RWPE2 (cell line): Measurements from ENCODE around the gene RNF38.

Experiments
- ATAC-seq: fragments of 200-7000 bp; cut with Tn5 transposase; 3 replicates; pipeline ENCODE4 v1.9.1; 2021; ENCODE audit warnings: low read depth
- DNase-seq: peaks from one replicate; pipeline ENCODE4 v3.0.0-alpha.2; 2020; ENCODE audit warnings: low spot score
- H3K27ac ChIP-seq: fragments of 450-650 bp; 2 replicates; pipeline ENCODE4 v1.5.1; 2017; ENCODE audit warnings: mild to moderate bottlenecking; ENCODE audit not compliant: poor library complexity, severe bottlenecking
- H3K27me3 ChIP-seq: fragments of 250-450 bp; sonication (Bioruptor Pico); 2 replicates; pipeline ENCODE4 v1.5.1; 2021; ENCODE audit warnings: mild to moderate bottlenecking, moderate library complexity; ENCODE audit not compliant: insufficient read depth, poor library complexity, severe bottlenecking
- H3K36me3 ChIP-seq: fragments of 250-450 bp; sonication (Bioruptor Pico); 2 replicates; pipeline ENCODE4 v1.5.1; 2020; ENCODE audit warnings: low read depth, mild to moderate bottlenecking, moderate library complexity
- H3K4me1 ChIP-seq: fragments of 250-450 bp; sonication (Bioruptor Pico); 2 replicates; pipeline ENCODE4 v1.5.1; 2021; ENCODE audit warnings: mild to moderate bottlenecking, moderate library complexity; ENCODE audit not compliant: insufficient read depth, poor library complexity, severe bottlenecking
- H3K4me3 ChIP-seq: fragments of 250-450 bp; sonication (Bioruptor Pico); 2 replicates; pipeline ENCODE4 v1.5.1; 2021; ENCODE audit warnings: mild to moderate bottlenecking, moderate library complexity; ENCODE audit not compliant: severe bottlenecking
- H3K9me3 ChIP-seq: fragments of 250-450 bp; sonication (Bioruptor Pico); 2 replicates; pipeline ENCODE4 v1.5.1; 2021; ENCODE audit warnings: mild to moderate bottlenecking, moderate library complexity; ENCODE audit not compliant: severe bottlenecking
- CTCF ChIP-seq: fragments of 450-650 bp; IDR thresholded peaks from one replicate; pipeline ENCODE4 v1.5.1; 2017; ENCODE audit warnings: mild to moderate bottlenecking, moderate library complexity; ENCODE audit not compliant: poor library complexity, severe bottlenecking

The RNF38 gene

GRCh38 chr9:36357639-36358038 is 42.4 kb downstream of the RNF38 start:
- no peaks in the 10 kb centered on the region for H3K9me3 ChIP-seq
- peaks cover 56% of the 10 kb centered on the region for H3K36me3 ChIP-seq
- H3K27me3 ChIP-seq: no peaks in the 10 kb centered on the region
- H3K4me1 ChIP-seq: no peaks in the 10 kb centered on the region
- ATAC-seq (no peak), DNase-seq (no peak)
- H3K27ac ChIP-seq: no peak overlapping the region
- H3K4me3 ChIP-seq: no peak overlapping the region
- no peak for TF ChIP-seq CTCF

DNA sequence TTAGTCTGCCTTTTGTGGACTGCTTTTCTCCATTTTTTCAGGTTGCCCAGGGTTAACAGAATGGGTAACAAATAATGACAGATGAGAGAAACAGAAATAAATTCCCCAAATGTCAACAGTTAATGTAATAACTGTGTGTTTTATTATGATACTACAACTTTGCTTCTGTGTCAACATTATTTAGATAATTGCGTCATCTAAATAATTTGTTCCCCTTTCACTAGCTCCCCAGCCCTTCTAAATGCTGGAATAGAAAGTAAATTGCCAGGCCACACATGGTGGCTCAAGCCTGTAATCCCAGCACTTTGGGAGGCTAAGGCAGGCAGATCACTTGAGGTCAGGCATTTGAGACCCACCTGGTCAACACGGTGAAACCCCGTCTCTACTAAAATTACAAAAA is 53.5 kb downstream of the RNF38 start:
- H3K4me1 ChIP-seq: no peaks in the 10 kb centered on the region
- H3K36me3 ChIP-seq: peaks cover 89% of the 10 kb centered on the region
- H3K9me3 ChIP-seq: no peaks in the 10 kb centered on the region
- no peak for TF ChIP-seq CTCF
- no peak overlapping the region for H3K4me3 ChIP-seq
- ATAC-seq (no peak), DNase-seq (no peak)
- H3K27ac ChIP-seq: no peak overlapping the region
- H3K27me3 ChIP-seq: no peaks in the 10 kb centered on the region

DNA sequence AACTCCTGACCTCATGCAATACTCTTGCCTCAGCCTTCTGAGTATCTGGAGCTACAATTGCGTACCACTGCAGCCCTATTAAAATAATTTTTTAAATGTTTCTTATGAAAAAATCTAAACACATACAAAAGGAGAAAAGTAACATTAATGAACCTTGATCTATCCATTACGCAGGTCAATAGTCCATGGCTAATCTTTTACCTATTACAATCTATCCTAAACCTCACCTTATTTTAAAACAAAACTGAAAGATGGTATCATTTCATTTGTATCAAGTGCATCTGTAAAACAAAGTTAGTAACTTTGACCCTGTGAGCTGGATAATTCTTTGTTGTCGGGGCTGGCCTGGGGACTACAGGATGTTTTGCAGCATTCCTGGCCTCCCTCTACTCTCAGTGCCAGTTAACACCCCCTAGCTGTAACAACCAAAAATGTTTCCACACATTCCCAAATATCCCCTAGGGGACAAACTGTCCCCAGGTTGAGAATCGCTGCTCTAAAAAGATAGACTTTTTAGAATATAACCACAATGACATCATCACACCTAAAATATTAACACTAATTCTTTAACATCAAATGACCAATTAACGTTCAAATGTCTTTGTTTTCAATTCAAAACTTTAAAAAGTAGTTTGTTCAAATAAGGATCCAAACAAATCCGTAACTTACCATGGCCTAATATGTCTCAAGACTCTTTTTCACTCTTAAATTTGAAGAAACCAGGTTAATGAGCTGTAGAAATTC is 54.8 kb downstream of the RNF38 start:
- no peaks in the 10 kb centered on the region for H3K9me3 ChIP-seq
- TF ChIP-seq CTCF: no peak
- ATAC-seq: no peak

DNA sequence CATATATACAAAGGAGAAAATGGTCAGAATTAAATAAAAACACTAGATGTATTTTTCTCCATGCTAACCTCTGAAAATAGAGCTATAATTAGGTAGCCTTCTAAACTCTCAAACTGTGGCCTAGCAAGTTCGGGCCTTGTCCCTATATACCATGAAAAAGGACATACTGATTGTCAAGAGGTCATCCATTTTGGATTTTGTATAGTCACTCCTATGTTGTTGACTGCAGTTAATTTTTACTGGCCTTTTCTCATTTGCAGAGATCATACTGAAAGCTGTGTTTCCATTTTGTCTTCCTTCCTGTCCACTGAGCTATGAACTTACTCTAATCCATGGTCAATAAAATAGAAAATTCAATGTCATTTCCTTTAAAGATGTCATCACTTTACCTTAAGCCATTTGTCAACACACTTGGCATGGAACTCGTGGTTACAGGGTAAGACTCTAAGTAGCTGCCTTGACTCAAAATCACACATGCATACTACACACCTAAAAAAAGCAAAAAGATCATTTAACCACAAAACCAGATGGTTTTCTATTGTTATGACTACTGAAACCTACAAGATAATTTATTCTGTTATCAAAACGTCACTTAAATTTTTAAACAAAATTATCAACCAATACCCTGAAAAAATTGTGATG is 58.0 kb downstream of the RNF38 start:
- no peaks in the 10 kb centered on the region for H3K27me3 ChIP-seq
- peaks cover 6% of the 10 kb centered on the region for H3K4me1 ChIP-seq
- TF ChIP-seq CTCF: no peak
- ATAC-seq (no peak), DNase-seq (no peak)
- no peaks in the 10 kb centered on the region for H3K9me3 ChIP-seq
- no peak overlapping the region for H3K4me3 ChIP-seq
- peaks cover 88% of the 10 kb centered on the region for H3K36me3 ChIP-seq
- no peak overlapping the region for H3K27ac ChIP-seq

More for the DNA sequence above, 54.8 kb downstream of the RNF38 start:
- Histone ChIP-seq H3K36me3 (peaks cover 87% of the 10 kb centered on the region), H3K27ac (no peak overlapping the region), H3K4me3 (no peak overlapping the region), H3K4me1 (no peaks in the 10 kb centered on the region), H3K27me3 (no peaks in the 10 kb centered on the region)
- DNase-seq: no peak

GRCh38 chr9:36337865-36338264 is 62.2 kb downstream of the RNF38 start:
- Histone ChIP-seq H3K4me3 (no peak overlapping the region), H3K27me3 (no peaks in the 10 kb centered on the region), H3K36me3 (peaks cover 61% of the 10 kb centered on the region), H3K4me1 (peaks cover 10% of the 10 kb centered on the region), H3K27ac (no peak overlapping the region), H3K9me3 (no peaks in the 10 kb centered on the region)
- no peak for TF ChIP-seq CTCF
- no peak for DNase-seq
- no peak for ATAC-seq
